ENCODE results near the gene CIBAR2.

The CIBAR2 gene

GRCh38 chr16:85093705-85094104 is 18.6 kb downstream of the CIBAR2 start:
- WGBS, result 89% methylated on average over 13 of the region's 13 CpGs

GRCh38 chr16:85092851-85093250 is 19.4 kb downstream of the CIBAR2 start:
- Histone ChIP-seq H4K91ac (ENCODE audit: low read length) (no peak overlapping the region), H3K23ac (ENCODE audit: low read length in 2 of 2) (no peak overlapping the region), H2BK120ac (ENCODE audit: low read depth, low read length) (no peak overlapping the region), H3K27me3 (ENCODE audit: control insufficient read depth in 1 of 2, insufficient read depth in 1 of 2, low read length in 2 of 2) (peaks cover 34 to 50% of the 10 kb centered on the region in 2 experiments), H3K27ac (ENCODE audit: low read length, poor library complexity, severe bottlenecking) (no peak overlapping the region), H2BK15ac (ENCODE audit: low read depth, poor library complexity, severe bottlenecking) (no peak overlapping the region), H3K14ac (ENCODE audit: low read length in 2 of 2) (no peak overlapping the region), H3K9me3 (ENCODE audit: control insufficient read depth, low read length) (no peaks in the 10 kb centered on the region), H3K4me3 (ENCODE audit: insufficient read depth in 1 of 2, low read depth in 1 of 2, low read length in 2 of 2) (no peak overlapping the region), H2AK5ac (ENCODE audit: low read length, severe bottlenecking) (no peak overlapping the region), H3K4me1 (ENCODE audit: control insufficient read depth, insufficient read depth, low read depth, low read length) (no peaks in the 10 kb centered on the region), H3K79me1 (replicated peaks; ENCODE audit: low read length, poor library complexity, severe bottlenecking) (no peaks in the 10 kb centered on the region), H3K36me3 (ENCODE audit: control insufficient read depth in 1 of 2, insufficient read depth in 2 of 2, low read depth in 1 of 2, low read length in 2 of 2) (peaks cover 4 to 22% of the 10 kb centered on the region in 2 experiments), H2AFZ (ENCODE audit: low read depth, low read length) (no peak overlapping the region), H3K18ac (ENCODE audit: low read depth in 1 of 2, low read length in 2 of 2) (no peak overlapping the region), H2BK5ac (ENCODE audit: low read depth, low read length, poor library complexity, severe bottlenecking) (no peak overlapping the region), H4K8ac (ENCODE audit: low read length) (no peak overlapping the region), H3K4ac (ENCODE audit: low read depth in 1 of 2, low read length in 2 of 2) (no peak overlapping the region), H3K4me2 (ENCODE audit: low read length, poor library complexity, severe bottlenecking) (no peak overlapping the region), H3K9ac (ENCODE audit: low read length) (no peak overlapping the region), H2BK12ac (ENCODE audit: low read length in 2 of 2) (no peak overlapping the region)
- DNase-seq, result no peak
- WGBS, result 93% methylated on average over 15 of the region's 18 CpGs

More at GRCh38 chr16:85093705-85094104, 18.6 kb downstream of the CIBAR2 start:
- Histone ChIP-seq H3K4me1 (ENCODE audit: control insufficient read depth, insufficient read depth, low read depth, low read length) (no peaks in the 10 kb centered on the region), H3K27ac (ENCODE audit: low read length, poor library complexity, severe bottlenecking) (no peak overlapping the region), H3K9ac (ENCODE audit: low read length) (no peak overlapping the region), H3K79me1 (replicated peaks; ENCODE audit: low read length, poor library complexity, severe bottlenecking) (no peaks in the 10 kb centered on the region), H3K18ac (ENCODE audit: low read depth in 1 of 2, low read length in 2 of 2) (no peak overlapping the region), H4K91ac (ENCODE audit: low read length) (no peak overlapping the region), H4K8ac (ENCODE audit: low read length) (no peak overlapping the region), H2AK5ac (ENCODE audit: low read length, severe bottlenecking) (no peak overlapping the region), H3K4me3 (ENCODE audit: insufficient read depth in 1 of 2, low read depth in 1 of 2, low read length in 2 of 2) (no peak overlapping the region), H2BK120ac (ENCODE audit: low read depth, low read length) (no peak overlapping the region), H3K4ac (ENCODE audit: low read depth in 1 of 2, low read length in 2 of 2) (peak overlapping the region in 1 of 2 experiments; percentile 51), H2BK15ac (ENCODE audit: low read depth, poor library complexity, severe bottlenecking) (no peak overlapping the region), H3K27me3 (ENCODE audit: control insufficient read depth in 1 of 2, insufficient read depth in 1 of 2, low read length in 2 of 2) (peaks cover 41 to 58% of the 10 kb centered on the region in 2 experiments), H2BK12ac (ENCODE audit: low read length in 2 of 2) (no peak overlapping the region), H2BK5ac (ENCODE audit: low read depth, low read length, poor library complexity, severe bottlenecking) (no peak overlapping the region), H3K14ac (ENCODE audit: low read length in 2 of 2) (no peak overlapping the region), H3K4me2 (ENCODE audit: low read length, poor library complexity, severe bottlenecking) (no peak overlapping the region), H3K23ac (ENCODE audit: low read length in 2 of 2) (no peak overlapping the region), H3K9me3 (ENCODE audit: control insufficient read depth, low read length) (no peaks in the 10 kb centered on the region), H2AFZ (ENCODE audit: low read depth, low read length) (no peak overlapping the region), H3K36me3 (ENCODE audit: control insufficient read depth in 1 of 2, insufficient read depth in 2 of 2, low read depth in 1 of 2, low read length in 2 of 2) (peaks cover 4 to 13% of the 10 kb centered on the region in 2 experiments)
- DNase-seq, result no peak

GRCh38 chr16:85092309-85092708 is 20.0 kb downstream of the CIBAR2 start:
- no peak overlapping the region for H2BK120ac ChIP-seq (ENCODE audit: low read depth, low read length)
- H3K9me3 ChIP-seq (ENCODE audit: control insufficient read depth, low read length), result no peaks in the 10 kb centered on the region
- no peaks in the 10 kb centered on the region for H3K79me1 ChIP-seq (replicated peaks; ENCODE audit: low read length, poor library complexity, severe bottlenecking)
- H3K23ac ChIP-seq (ENCODE audit: low read length in 2 of 2), result no peak overlapping the region
- no peak overlapping the region for H3K4me2 ChIP-seq (ENCODE audit: low read length, poor library complexity, severe bottlenecking)
- no peak overlapping the region for H3K14ac ChIP-seq (ENCODE audit: low read length in 2 of 2)
- H2BK5ac ChIP-seq (ENCODE audit: low read depth, low read length, poor library complexity, severe bottlenecking), result no peak overlapping the region
- no peak overlapping the region for H4K91ac ChIP-seq (ENCODE audit: low read length)
- no peak overlapping the region for H2BK12ac ChIP-seq (ENCODE audit: low read length in 2 of 2)
- no peak overlapping the region for H3K9ac ChIP-seq (ENCODE audit: low read length)
- DNase-seq, result no peak
- H2BK15ac ChIP-seq (ENCODE audit: low read depth, poor library complexity, severe bottlenecking), result no peak overlapping the region
- 85% methylated on average over 9 of the region's 9 CpGs for WGBS
- H3K36me3 ChIP-seq (ENCODE audit: control insufficient read depth in 1 of 2, insufficient read depth in 2 of 2, low read depth in 1 of 2, low read length in 2 of 2), result peaks cover 4 to 27% of the 10 kb centered on the region in 2 experiments
- no peak overlapping the region for H3K4me3 ChIP-seq (ENCODE audit: insufficient read depth in 1 of 2, low read depth in 1 of 2, low read length in 2 of 2)
- H3K27me3 ChIP-seq (ENCODE audit: control insufficient read depth in 1 of 2, insufficient read depth in 1 of 2, low read length in 2 of 2), result peaks cover 29 to 44% of the 10 kb centered on the region in 2 experiments
- no peak overlapping the region for H3K18ac ChIP-seq (ENCODE audit: low read depth in 1 of 2, low read length in 2 of 2)
- no peak overlapping the region for H3K27ac ChIP-seq (ENCODE audit: low read length, poor library complexity, severe bottlenecking)
- no peak overlapping the region for H2AFZ ChIP-seq (ENCODE audit: low read depth, low read length)
- H3K4me1 ChIP-seq (ENCODE audit: control insufficient read depth, insufficient read depth, low read depth, low read length), result no peaks in the 10 kb centered on the region
- no peak overlapping the region for H3K4ac ChIP-seq (ENCODE audit: low read depth in 1 of 2, low read length in 2 of 2)
- H4K8ac ChIP-seq (ENCODE audit: low read length), result no peak overlapping the region
- H2AK5ac ChIP-seq (ENCODE audit: low read length, severe bottlenecking), result no peak overlapping the region

GRCh38 chr16:85091522-85091910 is 20.8 kb downstream of the CIBAR2 start:
- Histone ChIP-seq H3K79me1 (replicated peaks; ENCODE audit: low read length, poor library complexity, severe bottlenecking) (no peaks in the 10 kb centered on the region), H3K4me3 (ENCODE audit: insufficient read depth in 1 of 2, low read depth in 1 of 2, low read length in 2 of 2) (no peak overlapping the region), H3K18ac (ENCODE audit: low read depth in 1 of 2, low read length in 2 of 2) (no peak overlapping the region), H4K91ac (ENCODE audit: low read length) (no peak overlapping the region), H3K4me1 (ENCODE audit: control insufficient read depth, insufficient read depth, low read depth, low read length) (peaks cover under 1% of the 10 kb centered on the region), H3K9ac (ENCODE audit: low read length) (no peak overlapping the region), H2AFZ (ENCODE audit: low read depth, low read length) (no peak overlapping the region), H4K8ac (ENCODE audit: low read length) (no peak overlapping the region), H3K9me3 (ENCODE audit: control insufficient read depth, low read length) (no peaks in the 10 kb centered on the region), H2BK5ac (ENCODE audit: low read depth, low read length, poor library complexity, severe bottlenecking) (no peak overlapping the region), H3K23ac (ENCODE audit: low read length in 2 of 2) (no peak overlapping the region), H3K27ac (ENCODE audit: low read length, poor library complexity, severe bottlenecking) (no peak overlapping the region), H2BK12ac (ENCODE audit: low read length in 2 of 2) (no peak overlapping the region), H3K4ac (ENCODE audit: low read depth in 1 of 2, low read length in 2 of 2) (no peak overlapping the region), H2BK120ac (ENCODE audit: low read depth, low read length) (no peak overlapping the region), H3K36me3 (ENCODE audit: control insufficient read depth in 1 of 2, insufficient read depth in 2 of 2, low read depth in 1 of 2, low read length in 2 of 2) (peaks cover 4 to 33% of the 10 kb centered on the region in 2 experiments), H2AK5ac (ENCODE audit: low read length, severe bottlenecking) (no peak overlapping the region), H2BK15ac (ENCODE audit: low read depth, poor library complexity, severe bottlenecking) (no peak overlapping the region), H3K4me2 (ENCODE audit: low read length, poor library complexity, severe bottlenecking) (no peak overlapping the region), H3K27me3 (ENCODE audit: control insufficient read depth in 1 of 2, insufficient read depth in 1 of 2, low read length in 2 of 2) (peaks cover 23 to 36% of the 10 kb centered on the region in 2 experiments), H3K14ac (ENCODE audit: low read length in 2 of 2) (no peak overlapping the region)
- DNase-seq, result peak; percentile 16
- 82% methylated on average over 7 of the region's 7 CpGs for WGBS
